A549 (cell line): Measurements from ENCODE around the gene TULP1. TPM values are rescaled to one million over a fixed set of nuclear protein-coding genes. Genes with fewer than 3 reads are reported as not detected.
A peak's percentile ranks its signal among the peaks of the same experiment; 100 is the strongest.

Source experiments
- ATAC-seq, 2 experiments: fragments of 200-7000 bp in 1 of 2; fragments of >200 bp in 1 of 2; cut with Nextera tagmentation in 1 of 2; cut with Tn5 transposase in 1 of 2; 3 replicates each; pipeline versions ENCODE4 v1.8.0 to v1.9.1; 2018 to 2020; ENCODE audit warnings: mild to moderate bottlenecking in 1 of 2, moderate library complexity in 1 of 2
- CTCF ChIA-PET: fragments of 300-600 bp; sonication (Branson Sonifier 250); formaldehyde crosslinking; extraction: SDS; loops from one replicate; lab custom pipeline; 2021; ENCODE audit warnings: antibody characterized with exemption, inconsistent platforms; lab: Yijun Ruan, JAX
- POLR2A ChIA-PET: fragments of 350-600 bp; formaldehyde crosslinking; extraction: SDS; loops from one replicate; lab custom pipeline; 2021; ENCODE audit warnings: antibody characterized with exemption, inconsistent platforms; lab: Yijun Ruan, JAX
- DNase-seq, 2 experiments: peaks; one replicate each; pipeline versions ENCODE4 v3.0.0 to v3.0.0-alpha.2; 2011 to 2016; ENCODE audit warnings: low read depth in 1 of 2, low spot score in 1 of 2
- FAIRE-seq: peaks from 2 replicates; lab custom pipeline; 2011; peaks lifted over from hg19 to GRCh38; lab: Jason Lieb, UNC
- H3K27ac ChIP-seq, 2 experiments: fragments of >200 bp; sonication (Bioruptor Twin); formaldehyde crosslinking; 3 replicates each; pipeline ENCODE4 v1.5.1; 2016 to 2017
- H3K4me1 ChIP-seq: fragments of >200 bp; sonication (Bioruptor Twin); formaldehyde crosslinking; 3 replicates; pipeline ENCODE4 v1.6.1; 2016
- H3K4me2 ChIP-seq: fragments of >200 bp; sonication (Bioruptor Twin); formaldehyde crosslinking; 3 replicates; pipeline ENCODE4 v1.6.1; 2016
- H3K4me3 ChIP-seq: fragments of >200 bp; sonication (Bioruptor Twin); formaldehyde crosslinking; 3 replicates; pipeline ENCODE4 v1.5.1; 2016
- H3K9me3 ChIP-seq: fragments of >200 bp; sonication (Bioruptor Twin); formaldehyde crosslinking; 3 replicates; pipeline ENCODE4 v1.6.1; 2016
- ATOH8 ChIP-seq: fragments of 250-450 bp; sonication (Bioruptor Pico); IDR thresholded peaks from 2 replicates; pipeline ENCODE4 v1.5.0; 2020; ENCODE audit warnings: low read depth, mild to moderate bottlenecking, moderate library complexity
- BCL3 ChIP-seq: fragments of >200 bp; sonication (Bioruptor Twin); formaldehyde crosslinking; IDR thresholded peaks from 3 replicates; pipeline ENCODE4 v1.6.1; 2016
- CBX2 ChIP-seq: fragments of 200-600 bp; sonication (generic); IDR thresholded peaks from 2 replicates; pipeline ENCODE4 v1.6.1; 2016; ENCODE audit warnings: low read depth, mild to moderate bottlenecking, borderline replicate concordance
- CBX8 ChIP-seq: fragments of 200-600 bp; sonication (generic); IDR thresholded peaks from 2 replicates; pipeline ENCODE4 v1.6.1; 2016
- CEBPB ChIP-seq, 2 experiments: fragments of >200 bp in 1 of 2; sonication (Bioruptor Twin) in 1 of 2; formaldehyde crosslinking in 1 of 2; IDR thresholded peaks; 2 replicates each; pipeline ENCODE4 v1.6.1; 2012 to 2016
- CHD2 ChIP-seq: fragments of 150-350 bp; IDR thresholded peaks from 2 replicates; pipeline ENCODE4 v1.6.1; 2014; ENCODE audit warnings: low read length; ENCODE audit not compliant: partially characterized antibody
- CHD4 ChIP-seq: fragments of 200-600 bp; sonication (generic); IDR thresholded peaks from 2 replicates; pipeline ENCODE4 v1.6.1; 2016; ENCODE audit warnings: antibody characterized with exemption, mild to moderate bottlenecking, borderline replicate concordance
- CTCF ChIP-seq: fragments of >200 bp; sonication (Bioruptor Twin); formaldehyde crosslinking; IDR thresholded peaks from 3 replicates; pipeline ENCODE4 v1.5.1; 2016
- E2F6 ChIP-seq: IDR thresholded peaks from 2 replicates; pipeline ENCODE4 v1.6.1; 2012; ENCODE audit warnings: low read depth, borderline replicate concordance
- EHF ChIP-seq: fragments of 250-450 bp; sonication (Bioruptor Pico); IDR thresholded peaks from 2 replicates; pipeline ENCODE4 v1.5.0; 2020; ENCODE audit warnings: mild to moderate bottlenecking
- ELK1 ChIP-seq: fragments of 150-350 bp; IDR thresholded peaks from 2 replicates; pipeline ENCODE4 v1.6.1; 2014; ENCODE audit warnings: low read depth, mild to moderate bottlenecking, low read length
- FOSL2 ChIP-seq, 2 experiments: fragments of 450-650 bp in 1 of 2; fragments of >200 bp in 1 of 2; sonication (Bioruptor Twin) in 1 of 2; formaldehyde crosslinking; IDR thresholded peaks; 2 replicates each; pipeline versions ENCODE4 v1.5.0 to v1.6.1; 2016 to 2020; ENCODE audit warnings: mild to moderate bottlenecking in 1 of 2, moderate library complexity in 1 of 2
- HOXB13 ChIP-seq: fragments of 250-450 bp; sonication (Bioruptor Pico); IDR thresholded peaks from 2 replicates; pipeline ENCODE4 v1.5.0; 2020; ENCODE audit warnings: low read depth, mild to moderate bottlenecking, moderate library complexity
- JUN ChIP-seq, 2 experiments: fragments of >200 bp; sonication (Bioruptor Twin); formaldehyde crosslinking; IDR thresholded peaks; 2 replicates in 1 of 2; 3 replicates in 1 of 2; pipeline ENCODE4 v1.6.1; 2016 to 2017
- MAZ ChIP-seq: fragments of 150-350 bp; IDR thresholded peaks from 2 replicates; pipeline ENCODE4 v1.6.1; 2014; ENCODE audit warnings: antibody characterized with exemption, low read depth, low read length, borderline replicate concordance
- NR3C1 ChIP-seq: fragments of >200 bp; sonication (Bioruptor Twin); formaldehyde crosslinking; IDR thresholded peaks from 3 replicates; pipeline ENCODE4 v1.6.1; 2017
- RARB ChIP-seq: fragments of 250-450 bp; sonication (Bioruptor Pico); IDR thresholded peaks from 2 replicates; pipeline ENCODE4 v1.8.0; 2021; ENCODE audit warnings: mild to moderate bottlenecking, moderate library complexity
- RCOR1 ChIP-seq: fragments of 150-350 bp; IDR thresholded peaks from 2 replicates; pipeline ENCODE4 v1.6.1; 2014; ENCODE audit warnings: antibody characterized with exemption, low read length, low read depth
- SMC3 ChIP-seq: fragments of >200 bp; sonication (Bioruptor Twin); formaldehyde crosslinking; IDR thresholded peaks from 3 replicates; pipeline ENCODE4 v1.6.1; 2018; ENCODE audit warnings: inconsistent platforms
- TP53 ChIP-seq: fragments of 250-450 bp; sonication (Bioruptor Pico); IDR thresholded peaks from 2 replicates; pipeline ENCODE4 v1.5.0; 2021; ENCODE audit warnings: mild to moderate bottlenecking, moderate library complexity
- USF2 ChIP-seq: fragments of 450-650 bp; IDR thresholded peaks from 2 replicates; pipeline ENCODE4 v1.6.1; 2014; ENCODE audit warnings: antibody characterized with exemption
- ZC3H11A ChIP-seq: fragments of 450-650 bp; IDR thresholded peaks from 2 replicates; pipeline ENCODE4 v1.6.1; 2014; ENCODE audit warnings: antibody characterized with exemption, mild to moderate bottlenecking
- ZFP36 ChIP-seq: fragments of 450-650 bp; IDR thresholded peaks from 2 replicates; pipeline ENCODE4 v1.6.1; 2014; ENCODE audit warnings: borderline replicate concordance; ENCODE audit not compliant: partially characterized antibody
- ZNF302 ChIP-seq: fragments of 250-450 bp; sonication (Bioruptor Pico); IDR thresholded peaks from 2 replicates; pipeline ENCODE4 v1.9.0; 2021; ENCODE audit warnings: inconsistent platforms, mild to moderate bottlenecking, moderate library complexity
- ZSCAN20 ChIP-seq: fragments of 250-450 bp; sonication (Bioruptor Pico); IDR thresholded peaks from 2 replicates; pipeline ENCODE4 v1.8.0; 2022; ENCODE audit warnings: mild to moderate bottlenecking, moderate library complexity
- WGBS: methylation state at CpG from one replicate; pipeline ENCODE4 v1.1.6; 2017; ENCODE audit errors: missing lambda C conversion rate; 5-methylcytosine and 5-hydroxymethylcytosine counted together
- polyA plus RNA-seq, 4 experiments: library from polyadenylated mRNA; depleted of rRNA in 3 of 4; stranded (reverse); fragments of >200 nt; fragmentation: RNase III in 1 of 4; extraction: RNeasy Plus Mini Kit Qiagen cat#74134 plus additional on column Dnase treatment in 1 of 4; gene quantifications; 2 replicates in 3 of 4; 3 replicates in 1 of 4; pipeline ENCODE4 v1.2.3, GENCODE V29; 2011 to 2017

Gene TULP1
- polyA plus RNA-seq, 2 of the 4 experiments (the other 2 are of a cell fraction): not detected

GRCh38 chr6:35454391-35455110 is 58.1 kb downstream of the TULP1 start:
- ChIA-PET CTCF (interaction anchor here (1.0 to 8.0 kb wide), 5 partner anchors 13 to 308 kb away, joined by 3 to 48 read pairs (median 3); partner anchors contain the start of genes PPARD and RPL10A), POLR2A (no interaction called here)
- 94% methylated on average over 9 of the region's 9 CpGs for WGBS
- DNase-seq (no peak), ATAC-seq (no peak), FAIRE-seq (no peak)
- Histone ChIP-seq H3K4me2 (no peak overlapping the region), H3K4me3 (no peak overlapping the region), H3K27ac (no peak overlapping the region), H3K9me3 (no peaks in the 10 kb centered on the region), H3K4me1 (peaks cover 5% of the 10 kb centered on the region; the same call in 2 of the 3 replicates)
- no peak for TF ChIP-seq CHD4
- no peak for TF ChIP-seq ZNF302 (CRISPR knock-in tag)
- no peak for TF ChIP-seq USF2
- no peak for TF ChIP-seq CBX2
- no peak for TF ChIP-seq JUN (IDR thresholded peaks at IDR 0.05)
- TF ChIP-seq CEBPB (IDR thresholded peaks at IDR 0.05): no peak
- no peak for TF ChIP-seq EHF (CRISPR knock-in tag)
- TF ChIP-seq SMC3: no peak
- TF ChIP-seq MAZ: no peak
- TF ChIP-seq ZSCAN20: no peak
- no peak for TF ChIP-seq NR3C1
- no peak for TF ChIP-seq BCL3
- TF ChIP-seq TP53 (CRISPR knock-in tag): no peak
- TF ChIP-seq CHD2: no peak
- TF ChIP-seq RARB (CRISPR knock-in tag): no peak
- no peak for TF ChIP-seq ZFP36
- TF ChIP-seq FOSL2 (IDR thresholded peaks at IDR 0.05): no peak
- no peak for TF ChIP-seq FOSL2 (CRISPR knock-in tag; IDR thresholded peaks at IDR 0.05)
- TF ChIP-seq E2F6: no peak
- TF ChIP-seq CTCF: no peak
- no peak for TF ChIP-seq CBX8

- Histone ChIP-seq H3K27ac (no peak overlapping the region), H3K4me2 (peak overlapping the region; percentile 94), H3K4me3 (peak overlapping the region; percentile 91; the same call in 1 of the 3 replicates), H3K4me1 (peaks cover 5% of the 10 kb centered on the region; the same call in 2 of the 3 replicates), H3K9me3 (no peaks in the 10 kb centered on the region)
- no peak for DNase-seq
- ChIA-PET CTCF (interaction anchor here (0.6 to 8.0 kb wide), 3 partner anchors 14 to 111 kb away, joined by 3 to 48 read pairs (median 13); partner anchors contain the start of genes PPARD and RPL10A), POLR2A (no interaction called here)
- ATAC-seq: no peak
- no peak for FAIRE-seq
- WGBS: 82% methylated on average over 3 of the region's 3 CpGs
- TF ChIP-seq TP53 (CRISPR knock-in tag) (no peak), ZC3H11A (no peak), CTCF (no peak), SMC3 (no peak), RCOR1 (no peak), CEBPB (IDR thresholded peaks at IDR 0.05) (no peak), HOXB13 (no peak), CHD4 (no peak), CBX8 (no peak), ATOH8 (CRISPR knock-in tag) (no peak), ELK1 (no peak), E2F6 (no peak)
Observed at GRCh38 chr6:35453236-35453635, 59.5 kb downstream of the TULP1 start.
